Activated T-helper 1 cell treated with anti-CD3 and anti-CD28 coated beads, Interleukin-12 subunit alpha, Interleukin-12 subunit beta, Interleukin-2, Interleukin-4 antibody, amounts not matched to agents 30 ng/mL and 10 ng/mL and 1 ng/mL, durations not matched to agents 14 hours and 24 hours and 36 hours (primary cell): ENCODE measurements around the gene RFTN2. TPM values are rescaled to one million over a fixed set of nuclear protein-coding genes. Genes with fewer than 3 reads are reported as not detected.
A peak's percentile ranks its signal among the peaks of the same experiment; 100 is the strongest.
"Not testable (repeated sequence)": the region's sequence is repeated elsewhere in the genome, so short reads cannot be mapped to it uniquely, and the experiment has no call there.

ENCODE experiments used
- DNase-seq: peaks from one replicate; pipeline ENCODE4 v3.0.0; 2021; ENCODE audit warnings: low spot score
- H3K27ac Mint-ChIP-seq: one replicate; pipeline ENCODE4 v1.8.0; 2021; ENCODE audit warnings: mild to moderate bottlenecking, mixed read lengths
- H3K27me3 Mint-ChIP-seq: one replicate; pipeline ENCODE4 v1.8.0; 2022; ENCODE audit warnings: mild to moderate bottlenecking, moderate library complexity, mixed read lengths; ENCODE audit not compliant: insufficient read depth
- H3K36me3 Mint-ChIP-seq: one replicate; pipeline ENCODE4 v1.8.0; 2021; ENCODE audit warnings: low read depth, mixed read lengths
- H3K4me1 Mint-ChIP-seq: one replicate; pipeline ENCODE4 v1.8.0; 2021; ENCODE audit warnings: low read depth, mixed read lengths
- H3K4me3 Mint-ChIP-seq: one replicate; pipeline ENCODE4 v1.8.0; 2021; ENCODE audit warnings: mild to moderate bottlenecking, moderate library complexity, mixed read lengths
- H3K9me3 Mint-ChIP-seq: one replicate; pipeline ENCODE4 v1.8.0; 2021; ENCODE audit warnings: mixed read lengths
- intact Hi-C: fragments of 100-400 bp; cut with micrococcal nuclease; formaldehyde crosslinking; loops from one replicate; pipeline ENCODE4 v1.15.1; 2024
- total RNA-seq: library from RNA; stranded (reverse); gene quantifications from 2 replicates; pipeline ENCODE4 v1.2.3, GENCODE V29; 2022

Gene RFTN2, protein sequence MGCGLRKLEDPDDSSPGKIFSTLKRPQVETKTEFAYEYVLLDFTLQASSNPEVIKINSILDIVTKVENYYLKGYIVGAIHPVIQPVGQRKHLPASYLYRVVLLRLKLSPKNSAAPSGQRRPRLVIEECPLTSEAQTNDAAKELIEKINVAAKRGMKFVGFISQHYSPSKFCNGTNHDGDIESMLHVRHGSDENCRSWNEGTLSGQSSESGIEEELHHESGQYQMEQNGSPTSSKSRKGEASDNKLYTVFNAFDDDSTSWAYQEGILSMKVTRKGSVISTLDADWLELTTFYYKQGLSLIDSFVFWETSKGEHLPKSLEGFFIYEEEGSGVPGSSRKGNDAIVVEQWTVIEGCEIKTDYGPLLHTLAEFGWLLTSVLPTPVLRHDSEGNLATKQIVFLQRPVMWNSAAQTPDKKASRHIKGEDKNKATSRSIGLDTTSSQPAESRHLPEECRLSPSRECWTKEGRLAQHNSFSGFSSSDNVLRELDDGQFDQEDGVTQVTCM
- total RNA-seq, result not detected in 2 replicates

DNA sequence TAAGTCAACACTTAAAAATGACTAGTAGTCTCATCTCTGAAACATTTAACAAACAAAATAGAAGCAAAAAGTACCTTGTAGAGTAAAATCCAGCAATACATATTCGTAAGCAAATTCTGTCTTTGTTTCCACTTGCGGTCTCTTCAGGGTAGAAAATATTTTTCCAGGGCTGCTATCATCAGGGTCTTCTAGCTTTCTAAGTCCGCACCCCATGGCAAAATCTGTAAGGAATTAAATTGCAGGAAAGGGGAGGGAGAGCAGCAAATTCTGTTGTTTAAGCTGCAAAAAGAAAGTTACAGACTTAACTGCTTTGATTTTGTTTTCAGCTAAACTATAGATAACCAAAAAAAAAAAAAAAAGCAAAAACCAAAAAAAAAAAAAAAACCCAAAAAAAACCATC, at the start of gene RFTN2:
Gene RFTN2 (minus strand): TSS at position 342 of the 400 bp plus-strand sequence. CDS start 129 bp downstream, at position 213.
- peaks cover 2% of the 10 kb centered on the region for H3K36me3 Mint-ChIP-seq
- no peaks in the 10 kb centered on the region for H3K9me3 Mint-ChIP-seq

DNA sequence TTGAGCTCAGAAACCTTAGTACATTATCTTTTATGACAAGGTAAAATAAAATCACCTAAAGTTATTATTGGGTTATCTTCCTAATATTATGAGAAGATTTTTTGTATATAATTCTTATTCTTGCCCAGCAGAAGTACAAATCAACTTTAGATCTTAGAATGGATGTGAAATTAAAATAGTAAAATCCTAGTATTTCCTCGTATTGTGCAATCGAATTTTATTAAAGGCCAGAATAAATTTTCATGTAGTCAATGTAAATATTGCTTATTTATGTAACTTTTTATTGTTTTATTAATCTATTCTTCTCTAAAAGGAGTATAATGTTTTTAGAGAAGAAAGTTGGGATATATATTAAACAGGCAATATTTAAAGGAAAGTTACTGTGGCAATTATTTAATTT, 42.5 kb upstream of the RFTN2 start:
- Mint-ChIP-seq H3K36me3 (peaks cover 5% of the 10 kb centered on the region), H3K27ac (no peak overlapping the region), H3K4me3 (no peak overlapping the region), H3K4me1 (peaks cover 5% of the 10 kb centered on the region), H3K9me3 (no peaks in the 10 kb centered on the region), H3K27me3 (no peaks in the 10 kb centered on the region)
- intact Hi-C loops, result no loop called here
- no peak for DNase-seq

More for the DNA sequence above, at the start of gene RFTN2:
- no peak within 1 kb of the TSS for H3K27ac Mint-ChIP-seq
- no peak for DNase-seq
- intact Hi-C loops, result no loop called here
- no peaks in the 10 kb centered on the region for H3K4me1 Mint-ChIP-seq
- H3K27me3 Mint-ChIP-seq, result peaks cover 8% of the 10 kb centered on the region
- H3K4me3 Mint-ChIP-seq, result no peak within 1 kb of the TSS

DNA sequence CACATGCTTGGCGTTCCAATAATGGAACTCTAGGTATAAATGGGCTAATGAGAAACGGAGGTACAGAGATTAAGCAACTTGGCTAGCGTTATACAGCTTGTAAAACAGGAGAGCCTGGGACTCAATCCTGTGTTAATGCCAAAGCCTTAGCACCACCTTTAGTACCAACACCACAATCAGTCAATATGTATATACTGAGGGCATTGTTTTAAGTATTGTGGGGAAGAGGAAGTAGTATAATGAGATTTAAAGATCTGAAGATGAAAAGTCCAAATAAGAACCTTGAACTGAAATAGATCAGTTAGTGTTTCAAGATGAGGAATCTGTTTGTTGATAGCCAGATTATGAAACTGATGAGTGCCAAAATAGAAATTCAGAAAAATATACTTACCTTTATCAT, 37.9 kb upstream of the RFTN2 start:
- Mint-ChIP-seq H3K27ac (no peak overlapping the region), H3K4me3 (no peak overlapping the region)
- intact Hi-C loops, result no loop called here

DNA sequence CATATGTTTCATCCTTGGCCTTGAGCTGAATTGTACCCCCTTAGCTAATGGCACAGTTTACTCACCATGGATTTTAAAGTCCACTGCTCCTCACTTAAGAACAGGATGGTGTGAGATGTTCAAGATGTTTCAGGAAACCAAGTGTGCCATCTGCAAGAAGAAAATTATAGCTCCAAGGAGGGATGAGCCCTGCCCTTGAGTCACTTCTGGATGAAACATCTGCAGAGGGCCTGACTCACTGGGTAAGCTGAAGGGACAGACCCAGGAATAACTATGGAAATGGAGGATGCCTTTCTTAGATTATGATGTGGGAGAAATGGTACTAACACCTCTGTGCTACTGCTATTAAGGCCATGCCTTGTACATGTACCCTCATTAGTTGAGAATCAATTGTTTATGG, 36.2 kb upstream of the RFTN2 start:
- peaks cover 44% of the 10 kb centered on the region for H3K4me1 Mint-ChIP-seq
- H3K27ac Mint-ChIP-seq, result no peak overlapping the region
- H3K9me3 Mint-ChIP-seq, result no peaks in the 10 kb centered on the region
- H3K36me3 Mint-ChIP-seq, result peaks cover 37% of the 10 kb centered on the region
- no peak overlapping the region for H3K4me3 Mint-ChIP-seq
- intact Hi-C loops, result no loop called here
- no peaks in the 10 kb centered on the region for H3K27me3 Mint-ChIP-seq
- no peak for DNase-seq

More for the DNA sequence above, 37.9 kb upstream of the RFTN2 start:
- peaks cover 30% of the 10 kb centered on the region for H3K4me1 Mint-ChIP-seq
- no peak for DNase-seq
- H3K9me3 Mint-ChIP-seq, result no peaks in the 10 kb centered on the region
- no peaks in the 10 kb centered on the region for H3K27me3 Mint-ChIP-seq
- peaks cover 32% of the 10 kb centered on the region for H3K36me3 Mint-ChIP-seq

DNA sequence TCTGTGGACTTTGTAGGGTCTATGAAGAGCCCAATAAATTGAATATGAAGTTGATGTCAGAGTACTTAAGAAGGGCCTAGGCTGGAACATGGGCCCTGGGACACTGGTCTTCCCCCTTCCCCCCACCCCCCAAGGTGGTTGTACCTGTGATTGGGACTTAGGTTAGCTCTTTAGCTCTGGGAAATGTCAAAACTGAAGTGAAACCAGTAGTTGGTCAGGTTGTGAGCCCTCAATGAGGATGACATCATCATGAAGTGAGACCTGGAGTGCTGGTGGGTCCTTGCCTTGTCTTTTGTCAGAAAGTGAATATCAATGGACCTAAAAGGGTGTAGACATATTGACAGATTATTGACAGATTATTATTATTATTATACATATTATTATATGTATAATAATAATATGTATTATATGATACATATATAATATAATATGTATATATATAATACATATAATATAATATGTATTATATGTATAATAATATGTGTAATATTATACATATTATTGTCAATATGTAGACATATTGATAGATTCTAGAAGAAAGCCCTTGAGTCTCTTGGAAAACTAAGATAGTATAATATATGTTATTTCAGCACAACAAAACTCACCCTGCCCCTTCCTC, 35.1 kb upstream of the RFTN2 start:
- H3K4me1 Mint-ChIP-seq, result peaks cover 52% of the 10 kb centered on the region
- no peak for DNase-seq
- no peak overlapping the region for H3K27ac Mint-ChIP-seq
- H3K36me3 Mint-ChIP-seq, result peaks cover 40% of the 10 kb centered on the region
- no peak overlapping the region for H3K4me3 Mint-ChIP-seq
- H3K9me3 Mint-ChIP-seq, result no peaks in the 10 kb centered on the region
- H3K27me3 Mint-ChIP-seq, result no peaks in the 10 kb centered on the region
- intact Hi-C loops, result no loop called here

DNA sequence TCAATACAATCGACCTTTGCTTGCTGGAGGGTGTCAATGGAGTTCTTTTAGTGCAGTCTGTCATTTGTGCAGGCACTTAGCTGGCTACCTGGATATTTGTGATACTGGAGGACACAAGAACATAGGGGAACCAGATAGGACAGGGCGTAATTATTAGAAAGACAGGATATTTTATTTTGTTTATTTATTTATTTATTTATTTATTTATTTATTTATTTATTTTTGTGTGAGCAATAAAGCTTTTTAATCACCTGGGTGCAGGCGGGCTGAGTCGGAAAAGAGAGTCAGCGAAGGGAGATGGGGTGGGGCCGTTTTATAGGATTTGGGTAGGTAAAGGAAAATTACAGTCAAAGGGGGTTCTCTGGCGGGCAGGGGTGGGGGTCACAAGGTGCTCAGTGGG, 33.8 kb upstream of the RFTN2 start:
- intact Hi-C loops, result loop anchor here (5.0 to 10.0 kb wide), 5 partner anchors 382 to 1424 kb away; partner anchors contain the start of gene PGAP1
- Mint-ChIP-seq H3K4me1 (peaks cover 57% of the 10 kb centered on the region), H3K4me3 (peak overlapping the region; percentile 6), H3K36me3 (peaks cover 40% of the 10 kb centered on the region)
- H3K9me3 Mint-ChIP-seq, DNase-seq, H3K27me3 Mint-ChIP-seq, H3K27ac Mint-ChIP-seq: not testable (repeated sequence)

DNA sequence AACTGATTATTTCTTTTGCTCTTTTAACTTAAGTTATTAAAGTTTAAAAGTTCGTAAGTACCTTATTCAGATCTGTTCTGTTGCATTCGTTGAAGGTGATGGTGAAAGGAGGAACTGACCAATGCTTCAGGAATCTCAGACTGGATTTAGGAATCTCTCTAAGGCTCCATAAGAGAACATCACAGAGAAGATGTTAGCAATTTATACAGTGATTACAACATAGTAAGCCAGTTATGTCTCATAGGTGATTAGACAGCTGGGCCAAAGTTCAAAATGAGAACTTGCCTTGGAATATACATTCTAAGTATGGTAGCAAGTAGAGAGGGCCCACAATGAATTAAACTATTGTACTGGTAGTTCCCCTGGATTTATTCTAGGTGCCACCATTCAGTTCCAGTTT, 32.9 kb upstream of the RFTN2 start:
- H3K27ac Mint-ChIP-seq, result no peak overlapping the region
- DNase-seq, result no peak

DNA sequence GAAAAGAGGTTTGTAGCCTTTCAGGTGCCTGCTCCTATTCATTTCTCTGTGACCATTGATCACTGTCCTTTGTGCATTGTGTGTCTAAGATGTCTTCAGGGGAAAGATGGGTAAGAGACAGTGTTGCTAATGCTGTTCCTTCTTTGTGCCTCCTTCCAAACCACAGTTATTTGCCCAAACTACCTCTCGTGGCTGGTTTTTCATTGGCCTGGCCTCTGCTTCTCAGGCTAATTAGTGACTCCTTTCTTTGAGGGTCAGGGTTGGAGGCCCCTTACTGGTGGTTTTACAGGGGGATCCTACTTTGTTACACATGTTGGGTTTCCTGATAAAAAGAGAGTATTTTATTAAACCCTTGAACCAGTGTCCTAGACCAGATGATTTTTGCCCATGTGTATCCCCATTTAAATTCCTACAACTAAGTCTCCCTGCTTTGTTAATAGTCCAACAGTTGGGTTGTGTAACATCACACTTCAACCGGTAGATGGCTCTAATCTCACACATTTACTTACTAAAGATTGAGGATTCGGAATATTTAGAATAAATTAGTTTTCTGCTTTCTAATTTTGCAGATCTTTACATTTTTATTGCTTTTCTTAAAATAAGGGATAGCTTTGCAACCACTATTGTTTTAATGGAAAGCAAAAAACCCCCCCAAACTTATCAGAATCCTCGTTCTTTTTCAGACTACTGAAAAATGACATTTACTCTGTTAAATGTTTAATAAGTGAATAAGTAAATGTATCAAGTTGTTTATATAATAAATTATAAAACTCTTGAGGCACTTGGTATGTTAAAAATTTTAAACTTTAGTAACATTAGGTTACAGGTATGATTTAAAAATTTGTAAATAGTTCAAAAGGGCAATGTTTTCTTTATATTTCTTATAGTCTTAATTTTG, 32.2 kb upstream of the RFTN2 start:
- no peaks in the 10 kb centered on the region for H3K27me3 Mint-ChIP-seq
- H3K4me1 Mint-ChIP-seq, result peaks cover 51% of the 10 kb centered on the region
- DNase-seq, result no peak
- intact Hi-C loops, result loop anchor here (1.0 to 10.0 kb wide), 7 partner anchors 70 to 1423 kb away; partner anchors contain the start of gene PGAP1
- H3K36me3 Mint-ChIP-seq, result peaks cover 34% of the 10 kb centered on the region
- no peaks in the 10 kb centered on the region for H3K9me3 Mint-ChIP-seq
- peak overlapping the region; percentile 94 for H3K4me3 Mint-ChIP-seq
- H3K27ac Mint-ChIP-seq, result no peak overlapping the region

More for the DNA sequence above, 32.9 kb upstream of the RFTN2 start:
- Mint-ChIP-seq H3K36me3 (peaks cover 39% of the 10 kb centered on the region), H3K9me3 (no peaks in the 10 kb centered on the region), H3K27me3 (no peaks in the 10 kb centered on the region), H3K4me1 (peaks cover 57% of the 10 kb centered on the region), H3K4me3 (peak overlapping the region; percentile 68)
- intact Hi-C loops, result loop anchor here (5.0 to 10.0 kb wide), 5 partner anchors 381 to 1424 kb away; partner anchors contain the start of gene PGAP1

DNA sequence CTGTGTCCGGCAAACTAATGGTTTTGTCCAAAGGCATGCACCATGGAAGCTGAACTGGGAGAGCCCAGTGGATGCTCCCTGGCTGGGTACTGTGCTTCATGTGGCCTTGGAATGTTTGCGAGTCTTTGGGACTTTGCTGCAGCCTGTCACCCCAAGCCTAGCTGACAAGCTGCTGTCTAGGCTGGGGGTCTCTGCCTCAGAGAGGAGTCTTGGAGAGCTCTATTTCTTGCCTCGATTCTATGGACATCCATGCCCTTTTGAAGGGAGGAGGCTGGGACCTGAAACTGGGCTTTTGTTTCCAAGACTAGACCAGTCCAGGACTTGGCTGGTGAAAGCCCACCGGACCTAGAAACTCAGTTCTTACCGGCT, 31.4 kb upstream of the RFTN2 start:
- no peak for DNase-seq
- peaks cover 32% of the 10 kb centered on the region for H3K36me3 Mint-ChIP-seq
- H3K27ac Mint-ChIP-seq, result no peak overlapping the region
- no peaks in the 10 kb centered on the region for H3K27me3 Mint-ChIP-seq
- H3K4me3 Mint-ChIP-seq, result peak overlapping the region; percentile 94
- H3K4me1 Mint-ChIP-seq, result peaks cover 51% of the 10 kb centered on the region
- intact Hi-C loops, result loop anchor here (1.0 to 10.0 kb wide), 7 partner anchors 70 to 1422 kb away; partner anchors contain the start of gene PGAP1
- no peaks in the 10 kb centered on the region for H3K9me3 Mint-ChIP-seq

DNA sequence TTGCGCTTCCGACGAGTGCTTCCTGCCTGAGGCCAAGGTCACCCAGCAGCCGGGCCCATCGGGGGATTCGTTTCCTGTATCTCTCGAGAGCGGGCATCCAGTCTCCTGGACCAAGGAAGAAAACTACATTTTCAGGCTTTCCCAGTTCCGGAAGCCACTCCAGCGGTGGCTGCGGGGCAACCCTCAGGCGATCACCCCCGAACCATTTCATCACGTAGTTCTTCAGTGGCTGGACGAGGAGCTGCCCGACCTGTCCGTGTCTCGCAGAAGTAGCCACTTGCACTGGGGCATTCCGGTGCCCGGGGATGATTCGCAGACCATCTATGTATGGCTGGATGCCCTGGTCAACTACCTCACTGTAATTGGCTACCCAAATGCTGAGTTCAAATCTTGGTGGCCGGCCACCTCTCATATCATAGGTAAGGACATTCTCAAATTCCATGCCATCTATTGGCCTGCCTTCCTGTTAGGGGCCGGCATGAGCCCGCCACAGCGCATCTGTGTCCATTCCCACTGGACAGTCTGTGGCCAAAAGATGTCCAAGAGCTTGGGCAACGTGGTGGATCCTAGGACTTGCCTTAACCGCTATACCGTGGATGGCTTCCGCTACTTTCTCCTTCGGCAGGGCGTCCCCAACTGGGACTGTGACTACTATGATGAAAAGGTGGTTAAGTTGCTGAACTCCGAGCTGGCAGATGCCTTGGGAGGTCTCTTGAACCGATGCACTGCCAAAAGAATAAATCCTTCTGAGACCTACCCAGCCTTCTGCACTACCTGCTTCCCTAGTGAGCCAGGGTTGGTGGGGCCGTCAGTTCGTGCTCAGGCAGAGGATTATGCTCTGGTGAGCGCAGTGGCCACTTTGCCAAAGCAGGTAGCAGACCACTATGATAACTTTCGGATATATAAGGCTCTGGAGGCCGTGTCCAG, 30.8 kb upstream of the RFTN2 start:
- H3K9me3 Mint-ChIP-seq, result no peaks in the 10 kb centered on the region

DNA sequence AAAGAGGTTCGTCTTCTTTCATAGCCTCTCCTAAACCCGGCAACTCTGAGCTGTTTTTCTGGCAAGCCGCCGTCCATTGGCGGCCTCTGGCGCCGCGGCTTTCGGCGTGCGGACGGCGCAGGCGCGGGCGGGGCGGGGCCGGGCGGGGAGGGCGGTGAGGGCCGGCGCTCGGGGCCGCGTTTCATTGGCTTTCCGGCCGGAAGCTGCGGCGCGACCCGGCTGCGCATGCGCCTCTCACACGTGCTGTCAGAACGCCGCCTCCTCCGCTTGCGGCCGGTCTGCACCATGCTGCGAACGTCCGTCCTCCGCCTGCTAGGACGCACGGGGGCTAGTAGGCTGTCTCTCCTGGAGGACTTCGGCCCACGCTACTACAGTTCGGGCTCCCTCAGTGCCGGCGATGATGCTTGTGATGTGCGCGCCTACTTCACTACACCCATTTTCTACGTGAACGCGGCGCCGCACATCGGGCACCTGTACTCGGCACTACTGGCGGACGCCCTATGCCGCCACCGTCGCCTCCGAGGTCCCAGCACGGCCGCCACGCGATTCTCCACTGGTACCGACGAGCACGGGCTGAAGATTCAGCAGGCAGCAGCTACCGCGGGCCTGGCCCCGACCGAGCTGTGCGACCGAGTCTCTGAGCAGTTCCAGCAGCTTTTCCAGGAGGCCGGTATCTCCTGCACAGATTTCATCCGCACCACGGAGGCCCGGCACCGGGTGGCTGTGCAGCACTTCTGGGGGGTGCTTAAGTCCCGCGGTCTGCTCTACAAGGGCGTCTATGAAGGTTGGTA, 29.9 kb upstream of the RFTN2 start, which contains the start of gene MARS2:
Gene MARS2 (plus strand): TSS at position 249 of the 791 bp plus-strand sequence. CDS start 37 bp downstream, at position 286.
- Mint-ChIP-seq H3K27me3 (peaks cover 3% of the 10 kb centered on the region), H3K9me3 (no peaks in the 10 kb centered on the region), H3K27ac (peak within 1 kb of the TSS; percentile 85), H3K36me3 (peaks cover 28% of the 10 kb centered on the region), H3K4me1 (peaks cover 60% of the 10 kb centered on the region), H3K4me3 (peak within 1 kb of the TSS; percentile 94)
- DNase-seq, result peak; percentile 91
- intact Hi-C loops, result loop anchor here (1.0 to 10.0 kb wide), 12 partner anchors 99 to 1421 kb away; partner anchors contain the start of genes CCDC150, COQ10B, HSPE1 and MOB4

More for the DNA sequence above, 30.8 kb upstream of the RFTN2 start:
- H3K4me1 Mint-ChIP-seq, result peaks cover 56% of the 10 kb centered on the region
- peak overlapping the region; percentile 94 for H3K4me3 Mint-ChIP-seq
- H3K27me3 Mint-ChIP-seq, result no peaks in the 10 kb centered on the region
- H3K27ac Mint-ChIP-seq, result peak overlapping the region; percentile 85
- peak; percentile 38 for DNase-seq
- H3K36me3 Mint-ChIP-seq, result peaks cover 28% of the 10 kb centered on the region
- intact Hi-C loops, result loop anchor here (1.0 to 10.0 kb wide), 12 partner anchors 98 to 1421 kb away; partner anchors contain the start of genes CCDC150, COQ10B, HSPE1 and MOB4
